ENCODE results near the gene LMF1.

GRCh38 chr16:938136-938535, 32.6 kb downstream of the LMF1 start:
- TF ChIP-seq CTCF (IDR thresholded peaks at IDR 0.05; ENCODE audit: low read depth, low read length, poor library complexity, severe bottlenecking), result no peak
- no peak for TF ChIP-seq EZH2phosphoT487 (IDR thresholded peaks at IDR 0.05; ENCODE audit: borderline replicate concordance, low read length)

All from DOHH2 (cell line).